A549 treated with AZD2906 at 1 μM for 4 hours (cell line): ENCODE results near the gene USP3. TPM values are rescaled to one million over a fixed set of nuclear protein-coding genes. Genes with fewer than 3 reads are reported as not detected.

Experiments used
- total RNA-seq: library from RNA; stranded (reverse); fragments of 200-300 nt; extraction: Qiagen RNA extraction; gene quantifications from 5 replicates; pipeline ENCODE4 v1.2.3, GENCODE V29; 2022

USP3 gene, protein sequence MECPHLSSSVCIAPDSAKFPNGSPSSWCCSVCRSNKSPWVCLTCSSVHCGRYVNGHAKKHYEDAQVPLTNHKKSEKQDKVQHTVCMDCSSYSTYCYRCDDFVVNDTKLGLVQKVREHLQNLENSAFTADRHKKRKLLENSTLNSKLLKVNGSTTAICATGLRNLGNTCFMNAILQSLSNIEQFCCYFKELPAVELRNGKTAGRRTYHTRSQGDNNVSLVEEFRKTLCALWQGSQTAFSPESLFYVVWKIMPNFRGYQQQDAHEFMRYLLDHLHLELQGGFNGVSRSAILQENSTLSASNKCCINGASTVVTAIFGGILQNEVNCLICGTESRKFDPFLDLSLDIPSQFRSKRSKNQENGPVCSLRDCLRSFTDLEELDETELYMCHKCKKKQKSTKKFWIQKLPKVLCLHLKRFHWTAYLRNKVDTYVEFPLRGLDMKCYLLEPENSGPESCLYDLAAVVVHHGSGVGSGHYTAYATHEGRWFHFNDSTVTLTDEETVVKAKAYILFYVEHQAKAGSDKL
- 35.9 to 42.4 TPM (median 38.3 TPM) in 5 replicates for total RNA-seq

GRCh38 chr15:63504247-63504978 lies at the start of gene USP3:
Gene USP3, plus strand, starts transcription at chr15:63504593. Its CDS starts 147 bp downstream, at chr15:63504740.

GRCh38 chr15:63597038-63597790 lies 92.8 kb downstream of the USP3 start, which contains the start of gene FBXL22:
Gene FBXL22, plus strand, starts transcription at chr15:63597387. Its CDS starts 6 bp downstream, at chr15:63597393.

Other genes starting within 250 kb of the USP3 start
- gene APH1B, start 227.0 kb upstream of the USP3 start, total RNA-seq = 17.0 to 24.8 TPM (median 20.8 TPM) in 5 replicates
- 176 to 188 TPM (median 186 TPM) in 5 replicates for gene CA12, start 122.7 kb upstream of the USP3 start, total RNA-seq
- 0.16 to 0.30 TPM (median 0.17 TPM) in 5 replicates for gene FBXL22, start 92.8 kb downstream of the USP3 start, total RNA-seq